ENCODE measurements around the gene PRKAG2.

Gene PRKAG2

GRCh38 chr7:151556592-151556991, 320.3 kb downstream of the PRKAG2 start:
- H3K27me3 ChIP-seq (ENCODE audit: low read depth, low read length) = 0 out of 2 replicates have a peak, but pooled peaks cover 5% of the 10 kb centered on the region
- no peaks in the 10 kb centered on the region for H4K20me1 ChIP-seq (ENCODE audit: insufficient read depth, low read length)
- no peak overlapping the region for H3K4me2 ChIP-seq (ENCODE audit: low read length)
- H2AFZ ChIP-seq (ENCODE audit: low read depth, low read length) = no peak overlapping the region
- H3K9me3 ChIP-seq (ENCODE audit: insufficient read depth, low read length) = no peaks in the 10 kb centered on the region
- H3K36me3 ChIP-seq (replicated peaks; ENCODE audit: low read depth, low read length) = no peaks in the 10 kb centered on the region
- H3K4me1 ChIP-seq (ENCODE audit: low read length) = no peaks in the 10 kb centered on the region
- TF ChIP-seq EZH2phosphoT487 (IDR thresholded peaks at IDR 0.05; ENCODE audit: low read depth) (no peak), CTCF (IDR thresholded peaks at IDR 0.05; ENCODE audit: low read depth, low read length) (no peak)
- H3K79me2 ChIP-seq (ENCODE audit: low read length) = no peaks in the 10 kb centered on the region
- H3K4me3 ChIP-seq (ENCODE audit: low read length) = no peak overlapping the region
- H3K9ac ChIP-seq (ENCODE audit: low read length) = no peak overlapping the region
- H3K27ac ChIP-seq (ENCODE audit: low read length) = no peak overlapping the region

GRCh38 chr7:151553356-151553755, 323.6 kb downstream of the PRKAG2 start:
- Histone ChIP-seq H3K27me3 (ENCODE audit: low read depth, low read length) (peaks cover 7% of the 10 kb centered on the region; the same call in 1 of the 2 replicates), H4K20me1 (ENCODE audit: insufficient read depth, low read length) (no peaks in the 10 kb centered on the region), H3K36me3 (replicated peaks; ENCODE audit: low read depth, low read length) (no peaks in the 10 kb centered on the region), H3K4me2 (ENCODE audit: low read length) (no peak overlapping the region), H3K9ac (ENCODE audit: low read length) (no peak overlapping the region), H2AFZ (ENCODE audit: low read depth, low read length) (no peak overlapping the region), H3K79me2 (ENCODE audit: low read length) (no peaks in the 10 kb centered on the region), H3K27ac (ENCODE audit: low read length) (no peak overlapping the region), H3K4me3 (ENCODE audit: low read length) (no peak overlapping the region), H3K9me3 (ENCODE audit: insufficient read depth, low read length) (no peaks in the 10 kb centered on the region), H3K4me1 (ENCODE audit: low read length) (no peaks in the 10 kb centered on the region)
- TF ChIP-seq CTCF (IDR thresholded peaks at IDR 0.05; ENCODE audit: low read depth, low read length) (no peak), EZH2phosphoT487 (IDR thresholded peaks at IDR 0.05; ENCODE audit: low read depth) (no peak)

- Histone ChIP-seq H3K4me3 (ENCODE audit: low read length) (no peak overlapping the region), H3K27me3 (ENCODE audit: low read depth, low read length) (peaks cover 14% of the 10 kb centered on the region), H3K9ac (ENCODE audit: low read length) (no peak overlapping the region), H3K27ac (ENCODE audit: low read length) (no peak overlapping the region), H3K79me2 (ENCODE audit: low read length) (no peaks in the 10 kb centered on the region), H3K36me3 (replicated peaks; ENCODE audit: low read depth, low read length) (no peaks in the 10 kb centered on the region), H3K4me1 (ENCODE audit: low read length) (no peaks in the 10 kb centered on the region), H3K4me2 (ENCODE audit: low read length) (no peak overlapping the region), H4K20me1 (ENCODE audit: insufficient read depth, low read length) (no peaks in the 10 kb centered on the region), H3K9me3 (ENCODE audit: insufficient read depth, low read length) (no peaks in the 10 kb centered on the region), H2AFZ (ENCODE audit: low read depth, low read length) (no peak overlapping the region)
- TF ChIP-seq EZH2phosphoT487 (IDR thresholded peaks at IDR 0.05; ENCODE audit: low read depth) (no peak), CTCF (IDR thresholded peaks at IDR 0.05; ENCODE audit: low read depth, low read length) (no peak)
Measured at GRCh38 chr7:151552352-151553028, 324.4 kb downstream of the PRKAG2 start.

- Histone ChIP-seq H2AFZ (ENCODE audit: low read depth, low read length) (no peak overlapping the region), H3K4me1 (ENCODE audit: low read length) (no peaks in the 10 kb centered on the region), H3K27me3 (ENCODE audit: low read depth, low read length) (peaks cover 20% of the 10 kb centered on the region), H3K79me2 (ENCODE audit: low read length) (no peaks in the 10 kb centered on the region), H3K4me3 (ENCODE audit: low read length) (no peak overlapping the region), H3K27ac (ENCODE audit: low read length) (no peak overlapping the region), H4K20me1 (ENCODE audit: insufficient read depth, low read length) (no peaks in the 10 kb centered on the region), H3K36me3 (replicated peaks; ENCODE audit: low read depth, low read length) (no peaks in the 10 kb centered on the region), H3K9ac (ENCODE audit: low read length) (no peak overlapping the region), H3K9me3 (ENCODE audit: insufficient read depth, low read length) (no peaks in the 10 kb centered on the region), H3K4me2 (ENCODE audit: low read length) (no peak overlapping the region)
- no peak for TF ChIP-seq CTCF (IDR thresholded peaks at IDR 0.05; ENCODE audit: low read depth, low read length)
- TF ChIP-seq EZH2phosphoT487 (IDR thresholded peaks at IDR 0.05; ENCODE audit: low read depth) = no peak
Measured at GRCh38 chr7:151551820-151552219, 325.1 kb downstream of the PRKAG2 start.
